Transverse colon (tissue), 4 donors: ENCODE data around the gene TMEM45A.

Source experiments
- POLR2A ChIP-seq: fragments of 450-650 bp; IDR thresholded peaks from one replicate; pipeline ENCODE4 v1.6.1; 2016; ENCODE audit warnings: antibody characterized with exemption, mild to moderate bottlenecking, moderate library complexity
- POLR2AphosphoS5 ChIP-seq, 3 donors: sonication (generic); formaldehyde crosslinking; IDR thresholded peaks; one replicate each; pipeline ENCODE4 v1.6.1; 2016; ENCODE audit warnings: antibody characterized with exemption in 3 of 3
- TF ChIP-seq, protein P1 (sequence below), 5 experiments: fragments of 200-600 bp in 3 of 5; fragments of 450-650 bp in 2 of 5; sonication (generic) in 3 of 5; IDR thresholded peaks; 1 replicate in 2 of 5; 2 replicates in 3 of 5; pipeline ENCODE4 v1.5.1; 2016 to 2017; ENCODE audit warnings: antibody characterized with exemption in 5 of 5, inconsistent platforms in 3 of 5, mild to moderate bottlenecking in 2 of 5, moderate library complexity in 1 of 5

DNA sequence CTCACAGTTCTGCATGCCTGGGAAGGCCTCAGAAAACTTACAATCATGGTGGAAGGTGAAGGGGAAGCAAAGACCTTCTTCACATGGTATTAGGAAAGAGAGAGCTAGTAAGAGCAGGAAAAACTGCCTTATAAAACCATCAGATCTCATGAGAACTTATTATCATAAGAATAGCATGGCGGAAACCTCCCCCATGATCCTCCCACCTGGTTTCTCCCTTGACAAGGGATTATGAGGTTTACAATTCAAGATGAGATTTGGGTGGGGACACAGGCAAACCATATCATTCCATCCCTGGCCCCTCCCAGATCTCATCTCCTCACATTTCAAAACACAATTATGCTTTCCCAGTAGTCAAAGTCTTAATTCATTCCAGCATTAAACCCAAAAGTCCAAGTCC lies 34.6 kb upstream of the TMEM45A start:
- TF ChIP-seq, protein P1, sequence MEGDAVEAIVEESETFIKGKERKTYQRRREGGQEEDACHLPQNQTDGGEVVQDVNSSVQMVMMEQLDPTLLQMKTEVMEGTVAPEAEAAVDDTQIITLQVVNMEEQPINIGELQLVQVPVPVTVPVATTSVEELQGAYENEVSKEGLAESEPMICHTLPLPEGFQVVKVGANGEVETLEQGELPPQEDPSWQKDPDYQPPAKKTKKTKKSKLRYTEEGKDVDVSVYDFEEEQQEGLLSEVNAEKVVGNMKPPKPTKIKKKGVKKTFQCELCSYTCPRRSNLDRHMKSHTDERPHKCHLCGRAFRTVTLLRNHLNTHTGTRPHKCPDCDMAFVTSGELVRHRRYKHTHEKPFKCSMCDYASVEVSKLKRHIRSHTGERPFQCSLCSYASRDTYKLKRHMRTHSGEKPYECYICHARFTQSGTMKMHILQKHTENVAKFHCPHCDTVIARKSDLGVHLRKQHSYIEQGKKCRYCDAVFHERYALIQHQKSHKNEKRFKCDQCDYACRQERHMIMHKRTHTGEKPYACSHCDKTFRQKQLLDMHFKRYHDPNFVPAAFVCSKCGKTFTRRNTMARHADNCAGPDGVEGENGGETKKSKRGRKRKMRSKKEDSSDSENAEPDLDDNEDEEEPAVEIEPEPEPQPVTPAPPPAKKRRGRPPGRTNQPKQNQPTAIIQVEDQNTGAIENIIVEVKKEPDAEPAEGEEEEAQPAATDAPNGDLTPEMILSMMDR (IDR thresholded peaks at IDR 0.05), result no peak
- TF ChIP-seq POLR2A (no peak), POLR2AphosphoS5 (IDR thresholded peaks at IDR 0.05) (no peak)
